Measurements from ENCODE around the gene BRSK1. TPM values are rescaled to one million over a fixed set of nuclear protein-coding genes. Genes with fewer than 3 reads are reported as not detected.

BRSK1 gene
- total and polyA plus RNA-seq, 2 donors (not counting 1 experiment from before 2014, with no cell fraction given): 5.1 TPM

DNA sequence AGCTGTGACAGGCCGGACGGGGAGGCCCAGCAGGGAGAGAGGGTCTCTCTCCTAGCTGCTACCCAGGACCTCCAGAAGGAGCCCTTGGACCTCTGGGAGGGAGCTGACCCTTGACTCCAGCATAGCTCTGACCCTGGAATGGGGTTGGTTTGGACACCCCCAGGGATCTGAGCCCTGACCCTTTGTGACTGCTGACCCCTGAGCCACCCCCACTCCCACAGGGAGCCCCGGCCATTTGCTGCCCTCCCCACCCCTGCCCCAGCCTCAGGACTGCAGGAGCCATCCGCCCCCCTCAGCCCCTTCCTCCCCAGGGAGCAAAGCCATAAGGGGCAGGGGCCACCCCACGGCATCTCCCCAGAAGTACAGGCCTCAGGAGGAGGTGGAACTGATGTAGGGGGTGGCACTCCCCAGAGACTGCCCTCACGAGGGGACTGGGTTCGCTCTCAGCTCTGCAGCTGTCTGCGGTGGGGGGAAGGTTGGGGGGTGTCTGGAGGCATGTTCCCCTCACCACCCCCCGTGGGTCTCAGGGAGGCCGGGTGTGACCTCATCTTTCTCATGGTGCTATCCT lies 63.7 kb downstream of the BRSK1 start:
- H3K4me2 ChIP-seq (ENCODE audit: extremely low read depth, insufficient read depth, low read length): no peak overlapping the region
- no peak for TF ChIP-seq EZH2 (IDR thresholded peaks at IDR 0.05; ENCODE audit: low read length, missing control alignments)
- DNase-seq (ENCODE audit: low read depth in 2 of 2): no peak
- H3K4me1 ChIP-seq (ENCODE audit: control insufficient read depth, extremely low read depth, insufficient read depth, low read length): peaks cover 2% of the 10 kb centered on the region
- H3K27me3 ChIP-seq (ENCODE audit: control insufficient read depth, insufficient read depth, low read length): peaks cover 13% of the 10 kb centered on the region
- no peak overlapping the region for H3K4me3 ChIP-seq (replicated peaks in 1 of 4; ENCODE audit: control extremely low read depth in 1 of 4, insufficient read depth in 1 of 4, low read depth in 3 of 4, low read length in 4 of 4)
- H3K36me3 ChIP-seq (ENCODE audit: control insufficient read depth, insufficient read depth, low read length): peaks cover 2% of the 10 kb centered on the region
- H2AFZ ChIP-seq (ENCODE audit: low read length): no peak overlapping the region
- no peaks in the 10 kb centered on the region for H4K20me1 ChIP-seq (ENCODE audit: control insufficient read depth, extremely low read depth, insufficient read depth, low read length)
- no peaks in the 10 kb centered on the region for H3K9me3 ChIP-seq (ENCODE audit: control insufficient read depth, insufficient read depth, low read depth, low read length)
- no peak overlapping the region for H3K27ac ChIP-seq (ENCODE audit: insufficient read depth, low read length)
- no peak overlapping the region for H3K9ac ChIP-seq (ENCODE audit: insufficient read depth, low read length)
- no peaks in the 10 kb centered on the region for H3K79me2 ChIP-seq (ENCODE audit: control insufficient read depth, insufficient read depth, low read length)

DNA sequence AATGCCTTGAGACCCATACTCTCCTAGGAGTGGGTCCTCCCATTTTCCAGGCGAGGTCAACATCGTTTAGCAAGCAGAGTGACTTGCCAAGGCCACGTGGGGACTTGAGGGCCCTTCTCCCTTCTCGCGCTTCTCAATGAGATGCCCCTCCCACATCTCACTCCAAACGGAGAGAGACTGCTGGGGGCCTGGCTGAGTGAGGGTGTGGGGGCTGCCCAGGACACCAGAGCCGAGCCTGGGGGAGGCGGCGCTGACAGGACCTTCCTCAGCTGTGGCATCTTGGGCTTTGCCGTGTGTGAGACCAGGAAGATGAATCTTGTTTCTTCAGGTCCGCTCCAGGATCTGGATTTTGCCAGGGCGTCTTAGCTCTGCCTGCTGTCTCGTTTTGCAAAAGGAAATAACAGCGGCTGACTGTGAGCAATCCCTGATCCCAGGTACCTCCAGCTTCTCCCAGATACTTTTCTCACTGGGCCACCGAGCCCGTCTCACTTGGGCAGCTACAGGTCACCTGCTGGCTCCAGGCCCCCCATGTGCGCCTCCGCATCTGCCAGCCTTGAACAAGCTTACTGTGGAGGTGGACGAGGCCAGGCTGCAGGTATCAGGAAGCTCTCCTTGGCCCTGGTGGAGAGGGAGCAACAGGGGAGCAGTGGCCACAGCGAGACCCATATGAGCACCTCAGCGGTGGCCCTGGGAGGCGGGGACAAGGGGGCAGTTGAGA lies 64.7 kb downstream of the BRSK1 start:
- Histone ChIP-seq H3K79me2 (ENCODE audit: control insufficient read depth, insufficient read depth, low read length) (no peaks in the 10 kb centered on the region), H2AFZ (ENCODE audit: low read length) (no peak overlapping the region), H3K9me3 (ENCODE audit: control insufficient read depth, insufficient read depth, low read depth, low read length) (no peaks in the 10 kb centered on the region), H3K4me2 (ENCODE audit: extremely low read depth, insufficient read depth, low read length) (no peak overlapping the region), H3K4me1 (ENCODE audit: control insufficient read depth, extremely low read depth, insufficient read depth, low read length) (peaks cover 2% of the 10 kb centered on the region), H3K9ac (ENCODE audit: insufficient read depth, low read length) (no peak overlapping the region), H3K4me3 (replicated peaks in 1 of 4; ENCODE audit: control extremely low read depth in 1 of 4, insufficient read depth in 1 of 4, low read depth in 3 of 4, low read length in 4 of 4) (no peak overlapping the region), H3K27me3 (ENCODE audit: control insufficient read depth, insufficient read depth, low read length) (peaks cover 23% of the 10 kb centered on the region), H3K27ac (ENCODE audit: insufficient read depth, low read length) (no peak overlapping the region), H3K36me3 (ENCODE audit: control insufficient read depth, insufficient read depth, low read length) (peaks cover 1% of the 10 kb centered on the region), H4K20me1 (ENCODE audit: control insufficient read depth, extremely low read depth, insufficient read depth, low read length) (no peaks in the 10 kb centered on the region)
- DNase-seq (ENCODE audit: low read depth in 2 of 2): no peak
- TF ChIP-seq, protein P1, sequence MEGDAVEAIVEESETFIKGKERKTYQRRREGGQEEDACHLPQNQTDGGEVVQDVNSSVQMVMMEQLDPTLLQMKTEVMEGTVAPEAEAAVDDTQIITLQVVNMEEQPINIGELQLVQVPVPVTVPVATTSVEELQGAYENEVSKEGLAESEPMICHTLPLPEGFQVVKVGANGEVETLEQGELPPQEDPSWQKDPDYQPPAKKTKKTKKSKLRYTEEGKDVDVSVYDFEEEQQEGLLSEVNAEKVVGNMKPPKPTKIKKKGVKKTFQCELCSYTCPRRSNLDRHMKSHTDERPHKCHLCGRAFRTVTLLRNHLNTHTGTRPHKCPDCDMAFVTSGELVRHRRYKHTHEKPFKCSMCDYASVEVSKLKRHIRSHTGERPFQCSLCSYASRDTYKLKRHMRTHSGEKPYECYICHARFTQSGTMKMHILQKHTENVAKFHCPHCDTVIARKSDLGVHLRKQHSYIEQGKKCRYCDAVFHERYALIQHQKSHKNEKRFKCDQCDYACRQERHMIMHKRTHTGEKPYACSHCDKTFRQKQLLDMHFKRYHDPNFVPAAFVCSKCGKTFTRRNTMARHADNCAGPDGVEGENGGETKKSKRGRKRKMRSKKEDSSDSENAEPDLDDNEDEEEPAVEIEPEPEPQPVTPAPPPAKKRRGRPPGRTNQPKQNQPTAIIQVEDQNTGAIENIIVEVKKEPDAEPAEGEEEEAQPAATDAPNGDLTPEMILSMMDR (conservative IDR thresholded peaks at IDR 0.05 in 1 of 2, IDR thresholded peaks at IDR 0.05 in 1 of 2; ENCODE audit: low read depth in 1 of 2, low read length in 2 of 2): no peak
- no peak for TF ChIP-seq EZH2 (IDR thresholded peaks at IDR 0.05; ENCODE audit: low read length, missing control alignments)

DNA sequence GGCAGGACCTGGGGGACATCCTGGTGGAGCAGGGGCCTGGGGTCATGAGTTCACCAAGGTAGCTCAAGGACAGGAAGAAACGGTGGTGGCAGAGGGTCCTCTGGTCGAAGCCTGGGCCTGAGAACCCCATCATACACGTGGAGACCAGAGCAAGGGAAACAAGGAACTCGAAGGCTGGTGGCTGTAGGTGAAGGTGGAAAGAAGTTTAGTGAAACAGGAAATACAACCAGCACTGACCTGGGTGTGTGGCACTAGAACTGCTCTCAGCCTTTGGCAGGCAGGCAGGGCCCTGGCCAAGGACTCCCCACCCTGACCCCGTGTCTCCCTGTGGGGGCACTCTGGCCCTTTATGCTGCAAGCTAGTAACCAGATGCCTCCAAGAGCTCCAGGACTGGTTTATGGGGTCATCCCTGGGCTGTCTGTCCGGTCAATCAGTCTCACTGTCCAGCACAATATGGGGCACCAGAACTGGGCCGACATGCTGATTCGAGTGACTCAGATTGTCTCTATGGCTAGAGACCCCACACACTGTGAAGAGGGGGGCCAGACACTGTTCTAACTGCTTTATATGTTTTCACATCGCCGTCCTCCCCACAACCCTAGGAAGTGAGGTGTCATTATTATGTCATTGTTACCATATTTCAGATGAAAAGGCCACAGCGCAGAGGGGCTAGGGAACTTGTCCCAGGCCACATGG lies 67.0 kb downstream of the BRSK1 start:
- no peak overlapping the region for H2AFZ ChIP-seq (ENCODE audit: low read length)
- no peak for DNase-seq (ENCODE audit: low read depth in 2 of 2)
- H3K27me3 ChIP-seq (ENCODE audit: control insufficient read depth, insufficient read depth, low read length): peaks cover 31% of the 10 kb centered on the region
- H3K36me3 ChIP-seq (ENCODE audit: control insufficient read depth, insufficient read depth, low read length): no peaks in the 10 kb centered on the region
- H3K9ac ChIP-seq (ENCODE audit: insufficient read depth, low read length): no peak overlapping the region
- no peaks in the 10 kb centered on the region for H4K20me1 ChIP-seq (ENCODE audit: control insufficient read depth, extremely low read depth, insufficient read depth, low read length)
- no peak overlapping the region for H3K27ac ChIP-seq (ENCODE audit: insufficient read depth, low read length)
- no peak overlapping the region for H3K4me3 ChIP-seq (replicated peaks in 1 of 4; ENCODE audit: control extremely low read depth in 1 of 4, insufficient read depth in 1 of 4, low read depth in 3 of 4, low read length in 4 of 4)
- H3K4me1 ChIP-seq (ENCODE audit: control insufficient read depth, extremely low read depth, insufficient read depth, low read length): peaks cover under 1% of the 10 kb centered on the region
- H3K4me2 ChIP-seq (ENCODE audit: extremely low read depth, insufficient read depth, low read length): no peak overlapping the region
- H3K9me3 ChIP-seq (ENCODE audit: control insufficient read depth, insufficient read depth, low read depth, low read length): no peaks in the 10 kb centered on the region
- TF ChIP-seq EZH2 (IDR thresholded peaks at IDR 0.05; ENCODE audit: low read length, missing control alignments): no peak
- TF ChIP-seq, protein P1 (conservative IDR thresholded peaks at IDR 0.05 in 1 of 2, IDR thresholded peaks at IDR 0.05 in 1 of 2; ENCODE audit: low read depth in 1 of 2, low read length in 2 of 2): no peak
- no peaks in the 10 kb centered on the region for H3K79me2 ChIP-seq (ENCODE audit: control insufficient read depth, insufficient read depth, low read length)

Data from fibroblast of lung (primary cell).